ENCODE measurements around the gene MAP3K5.
A peak's percentile ranks its signal among the peaks of the same experiment; 100 is the strongest.
"Not testable (repeated sequence)": the region's sequence is repeated elsewhere in the genome, so short reads cannot be mapped to it uniquely, and the experiment has no call there.

The MAP3K5 gene

DNA sequence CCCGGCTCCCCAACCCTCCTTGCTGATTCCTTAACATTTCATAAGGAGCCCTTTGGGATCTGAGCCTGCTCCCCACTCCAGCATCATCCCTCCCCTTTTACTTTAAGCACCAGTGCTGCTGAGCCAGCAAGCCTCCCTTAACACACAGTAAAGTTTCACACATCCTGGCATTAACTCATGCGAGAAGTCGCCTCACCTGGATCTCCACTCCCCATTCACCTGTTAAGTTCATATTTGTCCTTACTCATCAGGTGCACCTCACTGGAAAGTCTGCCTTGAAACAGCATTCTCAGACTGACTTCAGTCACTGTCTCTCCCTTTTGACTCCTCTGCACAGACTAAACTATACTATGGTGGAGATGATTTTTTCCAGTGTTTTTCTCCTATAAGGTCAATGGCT is 194.2 kb downstream of the MAP3K5 start:
- no peak for DNase-seq

DNA sequence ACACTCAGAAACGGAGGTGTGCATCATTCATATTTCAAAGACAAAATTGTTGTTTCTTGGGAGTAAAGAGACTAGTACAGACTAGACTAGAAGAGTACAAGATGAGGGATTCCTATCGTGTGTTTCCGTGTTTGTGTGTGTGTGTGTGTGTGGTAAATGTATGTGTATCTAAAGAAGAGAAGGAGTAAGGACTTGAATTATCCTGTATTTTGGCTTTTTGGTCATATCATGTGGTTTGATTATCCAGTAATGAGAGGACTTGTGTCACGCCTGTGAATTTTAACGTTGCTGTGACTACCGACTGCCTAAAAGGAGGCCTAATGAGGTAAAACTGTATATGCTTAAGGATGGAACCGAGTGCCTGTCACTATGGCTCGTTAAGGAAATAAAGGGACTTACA is 197.6 kb downstream of the MAP3K5 start:
- no peak for DNase-seq

DNA sequence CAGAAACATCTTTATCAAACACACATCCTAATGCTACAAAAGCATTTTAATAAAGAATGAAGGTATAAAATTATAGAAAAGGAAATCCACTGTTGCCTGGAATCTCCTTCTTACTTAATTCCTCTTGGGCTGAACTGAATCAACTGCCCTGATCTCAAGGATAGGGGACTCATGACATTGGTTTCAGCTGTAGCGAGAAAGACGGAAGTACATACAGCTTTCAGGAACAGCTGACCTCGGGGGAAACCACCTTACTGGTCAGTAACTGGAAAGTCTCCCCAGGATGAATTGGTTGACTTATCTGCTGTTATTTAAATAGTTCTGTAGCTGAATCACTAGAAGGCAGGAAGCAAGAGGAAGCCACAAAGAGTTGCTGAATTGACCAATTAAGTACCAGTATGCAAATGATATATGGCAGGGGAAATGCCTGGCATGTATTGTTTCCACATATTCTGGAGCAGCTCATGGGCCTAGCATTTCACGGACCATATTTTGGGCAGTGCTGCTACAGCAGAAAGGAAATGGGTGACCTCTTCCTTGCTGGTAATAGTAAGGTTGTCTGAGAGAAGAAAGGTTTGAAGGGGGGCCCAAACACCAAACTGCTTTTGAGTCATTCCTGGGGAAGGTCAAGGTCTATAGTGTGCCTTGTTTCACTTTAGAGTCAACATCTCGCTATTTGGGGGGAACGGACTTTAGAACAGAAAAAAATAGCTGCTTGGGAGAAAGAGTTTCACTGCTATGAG is 198.4 kb downstream of the MAP3K5 start:
- peak; percentile 80 to 81 for DNase-seq

GRCh38 chr6:136592930-136593673 is 199.2 kb downstream of the MAP3K5 start:
- DNase-seq, result no peak

- DNase-seq, result no peak
These were observed 200.7 kb downstream of the MAP3K5 start for GRCh38 chr6:136591617-136592016.

- DNase-seq, result not testable (repeated sequence)
These were observed 201.4 kb downstream of the MAP3K5 start for GRCh38 chr6:136590846-136591245.

DNA sequence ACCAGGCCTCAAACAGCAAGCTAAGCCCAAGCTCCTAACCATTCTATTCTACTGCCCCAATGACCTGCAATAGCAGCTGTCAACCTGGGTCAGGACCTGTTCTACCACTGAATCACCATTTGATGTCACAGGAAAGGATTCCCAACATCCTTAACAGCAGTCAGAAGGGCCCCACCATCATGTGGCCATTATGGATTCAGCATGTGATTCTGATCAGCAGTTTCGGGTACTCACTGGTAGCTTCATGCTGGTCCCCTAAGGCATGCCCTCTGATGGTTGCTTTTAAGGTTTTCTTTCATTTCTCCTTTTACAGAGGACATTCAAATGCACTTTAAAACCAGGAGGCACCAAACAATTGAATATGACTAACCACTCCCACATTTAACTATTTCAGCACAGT is 204.8 kb downstream of the MAP3K5 start:
- no peak for DNase-seq

- DNase-seq, result no peak
These were observed 206.0 kb downstream of the MAP3K5 start for GRCh38 chr6:136586295-136586694.

- not testable (repeated sequence) for DNase-seq
These were observed 206.8 kb downstream of the MAP3K5 start for GRCh38 chr6:136585523-136585922.

GRCh38 chr6:136584290-136584689 is 208.0 kb downstream of the MAP3K5 start:
- DNase-seq, result not testable (repeated sequence)

GRCh38 chr6:136582711-136583471 is 209.4 kb downstream of the MAP3K5 start:
- peak; percentile 64 to 77 for DNase-seq

DNA sequence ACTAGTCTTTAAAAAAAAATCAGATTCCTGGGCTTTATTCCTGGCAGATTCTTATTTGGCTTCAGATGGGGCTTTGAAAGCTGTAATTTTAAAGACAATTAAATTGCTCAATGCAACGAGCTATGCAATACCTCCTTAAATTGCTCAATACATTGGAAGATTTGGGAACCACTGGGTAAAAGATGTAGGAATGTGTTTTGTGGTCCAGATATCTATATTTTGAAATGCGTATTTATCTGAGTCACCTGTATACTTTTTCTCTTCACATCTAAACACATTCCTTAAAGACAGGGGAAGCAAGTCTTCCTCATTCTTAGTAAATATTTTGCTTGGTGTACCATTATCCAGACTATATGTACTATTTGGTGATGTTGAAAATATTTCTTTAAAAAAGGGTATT is 212.5 kb downstream of the MAP3K5 start:
- DNase-seq, result no peak

- DNase-seq, result no peak
These were observed 215.5 kb downstream of the MAP3K5 start for GRCh38 chr6:136576821-136577220.

- no peak for DNase-seq
These were observed 220.8 kb downstream of the MAP3K5 start for GRCh38 chr6:136571496-136571895.

DNA sequence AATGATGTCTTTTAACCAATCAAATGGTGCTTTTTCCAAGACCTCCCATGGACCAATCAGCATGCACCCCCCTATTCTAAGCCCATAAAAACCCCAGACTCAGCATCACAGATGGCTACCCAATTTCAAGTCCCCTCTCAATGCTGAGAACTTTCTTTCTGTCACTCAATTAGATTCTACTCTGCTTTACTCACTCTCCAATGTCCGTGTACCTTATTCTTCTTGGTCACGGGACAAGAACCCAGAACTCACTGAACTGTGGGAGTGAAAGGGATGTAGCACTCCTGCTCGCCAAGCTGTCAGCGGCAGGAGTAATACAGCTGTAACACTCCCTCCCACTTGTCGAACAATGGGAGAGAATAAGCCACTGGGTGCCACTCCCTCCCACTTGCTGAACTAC is 221.2 kb downstream of the MAP3K5 start:
- no peak for DNase-seq

DNA sequence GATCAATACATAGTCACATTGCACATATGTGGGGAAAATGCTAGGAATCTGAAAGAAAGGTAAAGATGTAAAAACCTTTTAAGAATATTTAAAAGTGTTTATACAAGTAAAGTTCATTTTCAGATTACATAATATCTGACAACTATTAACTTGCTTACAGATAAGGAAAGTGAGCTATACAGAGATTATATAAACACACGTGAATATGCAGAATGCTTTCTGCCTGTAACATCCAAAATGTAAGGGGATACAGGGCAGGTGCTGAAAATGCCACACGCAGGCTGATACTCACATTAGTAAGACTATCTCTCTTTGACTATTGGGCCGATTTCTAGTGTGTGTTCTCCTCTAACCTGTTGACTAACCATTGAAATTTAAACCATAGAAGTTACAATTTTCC is 224.1 kb downstream of the MAP3K5 start:
- no peak for DNase-seq

- no peak for DNase-seq
These were observed 224.6 kb downstream of the MAP3K5 start for GRCh38 chr6:136567688-136568087.

DNA sequence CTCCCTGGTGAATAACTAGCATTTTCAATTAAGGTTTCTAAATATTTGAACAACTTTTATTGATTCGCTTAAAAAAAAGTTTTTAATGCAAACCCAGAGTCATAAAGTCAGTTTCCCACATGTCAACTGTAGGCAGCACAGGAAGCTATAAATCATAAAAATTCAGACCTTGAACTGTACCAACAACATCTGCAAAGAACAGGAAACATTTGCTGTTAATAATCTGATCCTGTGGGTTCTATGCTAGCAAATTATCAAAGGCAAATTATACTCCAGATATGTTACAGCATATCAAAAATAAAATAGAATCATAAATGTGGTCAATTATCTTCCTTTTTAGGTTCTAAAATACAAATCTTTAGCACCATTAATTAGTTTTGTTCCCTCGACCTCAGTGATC is 225.4 kb downstream of the MAP3K5 start:
- no peak for DNase-seq

- DNase-seq, result no peak
These were observed 226.2 kb downstream of the MAP3K5 start for GRCh38 chr6:136566007-136566487.

- no peak for DNase-seq
These were observed 228.1 kb downstream of the MAP3K5 start for GRCh38 chr6:136564180-136564579.

- no peak for DNase-seq
These were observed 228.7 kb downstream of the MAP3K5 start for GRCh38 chr6:136563386-136564152.

DNA sequence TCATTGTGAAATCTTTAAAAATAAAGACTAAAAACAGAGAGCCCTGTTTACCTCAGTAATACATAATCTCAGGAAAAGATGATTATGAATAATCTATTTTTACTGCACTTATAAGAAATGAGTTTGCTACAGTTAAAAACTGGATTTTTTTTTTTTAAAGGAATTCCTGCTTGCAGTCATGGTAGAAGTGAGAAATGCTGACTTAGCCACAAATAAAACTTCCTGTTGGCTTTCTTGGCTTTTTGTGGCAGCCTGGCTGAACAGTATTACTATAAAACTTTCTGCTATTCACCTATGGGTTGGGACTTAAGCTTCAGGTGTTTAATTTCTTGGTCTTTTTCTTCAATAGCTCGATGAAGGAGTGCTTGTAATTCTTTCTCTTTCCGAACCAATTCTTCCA is 230.1 kb downstream of the MAP3K5 start:
- no peak for DNase-seq
